Inferior parietal cortex (tissue), 1 donor: ENCODE results near the gene MTMR6.

Source experiments
- DNase-seq: peaks from one replicate; pipeline ENCODE4 v3.0.0-alpha.2; 2016; ENCODE audit errors: extremely low spot score

MTMR6 gene

GRCh38 chr13:25280396-25280795 is 6.9 kb downstream of the MTMR6 start:
- no peak for DNase-seq

GRCh38 chr13:25276748-25277147 is 10.5 kb downstream of the MTMR6 start:
- DNase-seq, result no peak

GRCh38 chr13:25268561-25268960 is 18.7 kb downstream of the MTMR6 start:
- DNase-seq, result no peak

- no peak for DNase-seq
These were observed 19.6 kb downstream of the MTMR6 start for GRCh38 chr13:25267715-25268114.

GRCh38 chr13:25266706-25267105 is 20.6 kb downstream of the MTMR6 start:
- no peak for DNase-seq

- DNase-seq, result no peak
These were observed 25.0 kb downstream of the MTMR6 start for GRCh38 chr13:25262261-25262660.

GRCh38 chr13:25253702-25254101 is 33.6 kb downstream of the MTMR6 start:
- no peak for DNase-seq

- no peak for DNase-seq
These were observed 34.5 kb downstream of the MTMR6 start for GRCh38 chr13:25252752-25253151.

GRCh38 chr13:25252225-25252624 is 35.1 kb downstream of the MTMR6 start:
- no peak for DNase-seq

- DNase-seq, result peak; percentile 88
These were observed 38.2 kb downstream of the MTMR6 start for GRCh38 chr13:25249001-25249543.

GRCh38 chr13:25248071-25248470 is 39.2 kb downstream of the MTMR6 start:
- no peak for DNase-seq

- no peak for DNase-seq
These were observed 39.9 kb downstream of the MTMR6 start for GRCh38 chr13:25247360-25247759.

- DNase-seq, result no peak
These were observed 43.2 kb downstream of the MTMR6 start for GRCh38 chr13:25244123-25244522.

- no peak for DNase-seq
These were observed 44.3 kb downstream of the MTMR6 start for GRCh38 chr13:25242956-25243355.

GRCh38 chr13:25241007-25241406 is 46.3 kb downstream of the MTMR6 start:
- no peak for DNase-seq

- DNase-seq, result no peak
These were observed 50.2 kb downstream of the MTMR6 start for GRCh38 chr13:25237083-25237482.

- DNase-seq, result no peak
These were observed 53.4 kb downstream of the MTMR6 start for GRCh38 chr13:25233861-25234260.

GRCh38 chr13:25232937-25233515 is 54.3 kb downstream of the MTMR6 start:
- peak; percentile 70 for DNase-seq

GRCh38 chr13:25231517-25231916 is 55.8 kb downstream of the MTMR6 start:
- DNase-seq, result no peak

GRCh38 chr13:25227690-25228089 is 59.6 kb downstream of the MTMR6 start:
- DNase-seq, result no peak

- DNase-seq, result no peak
These were observed 61.3 kb downstream of the MTMR6 start for GRCh38 chr13:25225970-25226369.

- no peak for DNase-seq
These were observed 63.1 kb downstream of the MTMR6 start for GRCh38 chr13:25224151-25224550.

GRCh38 chr13:25222740-25223139 is 64.5 kb downstream of the MTMR6 start:
- DNase-seq, result no peak

GRCh38 chr13:25218019-25218418 is 69.3 kb downstream of the MTMR6 start:
- no peak for DNase-seq
